Ishikawa (cell line): Measurements from ENCODE around the gene LNP1.

Experiments
- CEBPB ChIP-seq: IDR thresholded peaks from 2 replicates; pipeline ENCODE4 v1.6.1; 2012
- EGR1 ChIP-seq: IDR thresholded peaks from 2 replicates; pipeline ENCODE4 v1.6.1; 2012
- EP300 ChIP-seq: IDR thresholded peaks from 2 replicates; pipeline ENCODE4 v1.6.1; 2012; ENCODE audit warnings: borderline replicate concordance
- FOXM1 ChIP-seq: IDR thresholded peaks from 2 replicates; pipeline ENCODE4 v1.6.1; 2012; ENCODE audit warnings: low read depth, borderline replicate concordance
- MAX ChIP-seq: IDR thresholded peaks from 2 replicates; pipeline ENCODE4 v1.6.1; 2012
- RAD21 ChIP-seq: IDR thresholded peaks from 2 replicates; pipeline ENCODE4 v1.6.1; 2012; ENCODE audit warnings: low read depth
- TCF12 ChIP-seq: IDR thresholded peaks from 2 replicates; pipeline ENCODE4 v1.6.1; 2012; ENCODE audit warnings: low read depth
- TEAD4 ChIP-seq: IDR thresholded peaks from 2 replicates; pipeline ENCODE4 v1.6.1; 2012
- USF1 ChIP-seq: IDR thresholded peaks from 2 replicates; pipeline ENCODE4 v1.6.1; 2012
- YY1 ChIP-seq: IDR thresholded peaks from 2 replicates; pipeline ENCODE4 v1.6.1; 2012; ENCODE audit warnings: low read depth
- TF ChIP-seq, protein P1 (sequence below): IDR thresholded peaks from 2 replicates; pipeline ENCODE4 v1.6.1; 2012; ENCODE audit warnings: low read depth, mild to moderate bottlenecking

GRCh38 chr3:100407164-100407563 is 5.8 kb downstream of the LNP1 start:
- TF ChIP-seq TEAD4 (no peak), EGR1 (no peak), CEBPB (no peak), TCF12 (no peak), RAD21 (no peak), YY1 (no peak), EP300 (no peak), MAX (no peak), FOXM1 (no peak), USF1 (no peak)
- TF ChIP-seq, protein P1, sequence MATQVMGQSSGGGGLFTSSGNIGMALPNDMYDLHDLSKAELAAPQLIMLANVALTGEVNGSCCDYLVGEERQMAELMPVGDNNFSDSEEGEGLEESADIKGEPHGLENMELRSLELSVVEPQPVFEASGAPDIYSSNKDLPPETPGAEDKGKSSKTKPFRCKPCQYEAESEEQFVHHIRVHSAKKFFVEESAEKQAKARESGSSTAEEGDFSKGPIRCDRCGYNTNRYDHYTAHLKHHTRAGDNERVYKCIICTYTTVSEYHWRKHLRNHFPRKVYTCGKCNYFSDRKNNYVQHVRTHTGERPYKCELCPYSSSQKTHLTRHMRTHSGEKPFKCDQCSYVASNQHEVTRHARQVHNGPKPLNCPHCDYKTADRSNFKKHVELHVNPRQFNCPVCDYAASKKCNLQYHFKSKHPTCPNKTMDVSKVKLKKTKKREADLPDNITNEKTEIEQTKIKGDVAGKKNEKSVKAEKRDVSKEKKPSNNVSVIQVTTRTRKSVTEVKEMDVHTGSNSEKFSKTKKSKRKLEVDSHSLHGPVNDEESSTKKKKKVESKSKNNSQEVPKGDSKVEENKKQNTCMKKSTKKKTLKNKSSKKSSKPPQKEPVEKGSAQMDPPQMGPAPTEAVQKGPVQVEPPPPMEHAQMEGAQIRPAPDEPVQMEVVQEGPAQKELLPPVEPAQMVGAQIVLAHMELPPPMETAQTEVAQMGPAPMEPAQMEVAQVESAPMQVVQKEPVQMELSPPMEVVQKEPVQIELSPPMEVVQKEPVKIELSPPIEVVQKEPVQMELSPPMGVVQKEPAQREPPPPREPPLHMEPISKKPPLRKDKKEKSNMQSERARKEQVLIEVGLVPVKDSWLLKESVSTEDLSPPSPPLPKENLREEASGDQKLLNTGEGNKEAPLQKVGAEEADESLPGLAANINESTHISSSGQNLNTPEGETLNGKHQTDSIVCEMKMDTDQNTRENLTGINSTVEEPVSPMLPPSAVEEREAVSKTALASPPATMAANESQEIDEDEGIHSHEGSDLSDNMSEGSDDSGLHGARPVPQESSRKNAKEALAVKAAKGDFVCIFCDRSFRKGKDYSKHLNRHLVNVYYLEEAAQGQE: no peak
